Upper lobe of left lung (tissue), 6 donors: ENCODE measurements around the gene SEMA3G. TPM values are rescaled to one million over a fixed set of nuclear protein-coding genes. Genes with fewer than 3 reads are reported as not detected.

Experiments used
- ATAC-seq, 2 donors: fragments of 200-7000 bp; cut with Tn5 transposase; one replicate each; pipeline ENCODE4 v1.9.1; 2022; ENCODE audit warnings: mild to moderate bottlenecking in 2 of 2, moderate library complexity in 2 of 2; ENCODE audit not compliant: low FRiP score in 2 of 2
- DNase-seq, 2 donors: peaks; one replicate each; pipeline ENCODE4 v3.0.0-alpha.2; 2019 to 2020
- H3K27ac ChIP-seq, 4 donors: fragments of 200-600 bp; sonication (generic); one replicate each; pipeline ENCODE4 v1.5.1; 2016 to 2019
- H3K27me3 ChIP-seq, 4 donors: fragments of 200-600 bp; sonication (generic); one replicate each; pipeline ENCODE4 v1.5.1; 2017 to 2019
- H3K36me3 ChIP-seq, 4 donors: fragments of 200-600 bp; sonication (generic); one replicate each; pipeline ENCODE4 v1.5.1; 2016 to 2019
- H3K4me1 ChIP-seq, 4 donors: fragments of 200-600 bp; sonication (generic); one replicate each; pipeline ENCODE4 v1.5.1; 2018 to 2019
- H3K4me3 ChIP-seq, 4 donors: fragments of 200-600 bp; sonication (generic); one replicate each; pipeline ENCODE4 v1.5.1; 2017 to 2019; ENCODE audit warnings: mild to moderate bottlenecking in 2 of 4, moderate library complexity in 1 of 4
- H3K9me3 ChIP-seq, 4 donors: fragments of 200-600 bp; sonication (generic); one replicate each; pipeline ENCODE4 v1.5.1; 2018 to 2019
- EP300 ChIP-seq, 4 donors: sonication (generic); formaldehyde crosslinking; IDR thresholded peaks; one replicate each; pipeline ENCODE4 v1.5.1; 2017; ENCODE audit warnings: antibody characterized with exemption in 4 of 4, control low read depth in 2 of 4
- POLR2A ChIP-seq, 4 donors: fragments of 450-650 bp; IDR thresholded peaks; one replicate each; pipeline ENCODE4 v1.5.1; 2016 to 2017; ENCODE audit warnings: antibody characterized with exemption in 4 of 4, mild to moderate bottlenecking in 2 of 4
- POLR2AphosphoS5 ChIP-seq, 2 donors: sonication (generic); formaldehyde crosslinking; IDR thresholded peaks; one replicate each; pipeline ENCODE4 v1.5.1; 2017; ENCODE audit warnings: antibody characterized with exemption in 2 of 2
- WGBS, 2 donors: methylation state at CpG; one replicate each; pipeline ENCODE4 v1.1.5; 2017 to 2018; 5-methylcytosine and 5-hydroxymethylcytosine counted together
- total RNA-seq, 6 donors: library from RNA; depleted of rRNA in 4 of 6; stranded (reverse); fragments of >200 nt in 4 of 6; gene quantifications; one replicate each; pipeline versions ENCODE4 v1.1.0 to v1.2.1, GENCODE V29; 2016 to 2021
- TF ChIP-seq, protein P1 (sequence below), 6 experiments: fragments of 450-650 bp in 4 of 6; fragments of 200-600 bp in 2 of 6; sonication (generic) in 2 of 6; IDR thresholded peaks; one replicate each; pipeline ENCODE4 v1.5.1; 2016 to 2019; ENCODE audit warnings: antibody characterized with exemption in 6 of 6
- donor health status: DM: no; HTN: no; CAD: no; lungs with moderate emphysema.
- donor health status: DM: no; HTN: yes; CAD: no; lungs with severe emphysema.

The SEMA3G gene
- total RNA-seq, 6 donors from 2014 or later, result 5.1 to 69.0 (median 20.7) TPM

DNA sequence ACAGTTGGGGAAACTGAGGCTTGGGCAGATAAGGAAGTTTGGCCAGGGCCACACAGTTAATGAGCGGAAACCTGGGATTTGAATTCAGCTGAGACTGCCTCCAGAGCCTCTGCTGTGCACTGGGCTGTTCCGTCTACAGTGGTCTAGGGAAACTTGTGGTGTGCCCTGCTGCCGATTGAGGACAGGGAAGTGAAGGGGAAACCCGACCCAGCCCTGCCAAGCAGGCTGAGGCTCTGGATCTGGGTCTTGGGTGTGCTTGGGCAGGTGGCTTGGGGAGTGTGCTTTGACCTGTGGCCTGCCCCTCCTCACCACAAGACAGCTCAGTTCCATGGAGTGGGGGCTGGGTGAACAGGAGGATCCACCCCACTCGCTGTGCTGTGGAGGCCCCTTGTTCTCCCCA lies 28.1 kb upstream of the SEMA3G start:
- 90 to 100% methylated on average over 3 to 5 of the region's 5 CpGs for WGBS, 2 donors
- ATAC-seq (no peak), DNase-seq (no peak)
- Histone ChIP-seq H3K36me3 (peaks cover 19 to 74% (median 62%) of the 10 kb centered on the region in 4 donors), H3K4me3 (no peak overlapping the region), H3K9me3 (no peaks in the 10 kb centered on the region), H3K27ac (no peak overlapping the region), H3K4me1 (peaks cover 29 to 43% (median 36%) of the 10 kb centered on the region in 4 donors), H3K27me3 (no peaks in the 10 kb centered on the region)
- TF ChIP-seq POLR2AphosphoS5 (IDR thresholded peaks at IDR 0.05) (no peak), EP300 (IDR thresholded peaks at IDR 0.05) (no peak), POLR2A (IDR thresholded peaks at IDR 0.05) (no peak)
- TF ChIP-seq, protein P1, sequence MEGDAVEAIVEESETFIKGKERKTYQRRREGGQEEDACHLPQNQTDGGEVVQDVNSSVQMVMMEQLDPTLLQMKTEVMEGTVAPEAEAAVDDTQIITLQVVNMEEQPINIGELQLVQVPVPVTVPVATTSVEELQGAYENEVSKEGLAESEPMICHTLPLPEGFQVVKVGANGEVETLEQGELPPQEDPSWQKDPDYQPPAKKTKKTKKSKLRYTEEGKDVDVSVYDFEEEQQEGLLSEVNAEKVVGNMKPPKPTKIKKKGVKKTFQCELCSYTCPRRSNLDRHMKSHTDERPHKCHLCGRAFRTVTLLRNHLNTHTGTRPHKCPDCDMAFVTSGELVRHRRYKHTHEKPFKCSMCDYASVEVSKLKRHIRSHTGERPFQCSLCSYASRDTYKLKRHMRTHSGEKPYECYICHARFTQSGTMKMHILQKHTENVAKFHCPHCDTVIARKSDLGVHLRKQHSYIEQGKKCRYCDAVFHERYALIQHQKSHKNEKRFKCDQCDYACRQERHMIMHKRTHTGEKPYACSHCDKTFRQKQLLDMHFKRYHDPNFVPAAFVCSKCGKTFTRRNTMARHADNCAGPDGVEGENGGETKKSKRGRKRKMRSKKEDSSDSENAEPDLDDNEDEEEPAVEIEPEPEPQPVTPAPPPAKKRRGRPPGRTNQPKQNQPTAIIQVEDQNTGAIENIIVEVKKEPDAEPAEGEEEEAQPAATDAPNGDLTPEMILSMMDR (IDR thresholded peaks at IDR 0.05), result no peak

DNA sequence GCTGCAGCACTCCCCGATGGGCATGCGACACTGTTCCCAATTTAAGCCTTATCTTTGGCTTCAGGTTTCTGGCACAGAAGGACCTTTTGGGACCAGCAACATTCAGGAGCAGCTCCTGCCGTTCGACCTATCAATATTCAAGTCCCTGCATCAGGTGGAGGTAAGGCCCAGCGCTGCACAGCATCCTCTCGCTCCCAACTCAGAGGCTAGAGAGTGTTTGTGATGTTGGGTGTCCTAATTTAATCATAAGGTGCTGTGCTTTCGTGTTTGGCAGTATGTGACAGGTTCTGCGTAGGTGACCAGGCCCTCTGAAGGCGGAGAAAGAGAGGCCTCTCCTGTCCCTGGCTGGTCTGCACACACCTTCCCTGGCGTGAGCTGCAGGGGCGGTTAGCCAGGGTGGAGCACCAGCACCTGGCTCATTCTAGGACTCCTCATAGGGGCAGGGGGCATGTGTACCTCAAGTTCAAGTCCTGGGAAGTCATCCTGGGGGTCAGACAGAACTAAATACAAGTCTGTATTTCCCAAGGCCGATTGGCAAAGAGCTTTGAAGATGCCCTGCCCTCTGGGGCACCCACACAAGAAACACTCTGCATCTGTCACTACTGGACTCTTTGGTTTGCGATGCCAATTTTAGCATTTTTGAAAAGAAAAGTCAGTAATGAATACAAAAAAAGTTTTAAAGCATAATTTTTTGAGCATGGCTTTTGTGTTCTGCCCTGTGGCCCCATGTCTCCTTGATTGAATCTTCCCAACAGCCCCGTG lies 27.5 kb upstream of the SEMA3G start:
- DNase-seq, result no peak

DNA sequence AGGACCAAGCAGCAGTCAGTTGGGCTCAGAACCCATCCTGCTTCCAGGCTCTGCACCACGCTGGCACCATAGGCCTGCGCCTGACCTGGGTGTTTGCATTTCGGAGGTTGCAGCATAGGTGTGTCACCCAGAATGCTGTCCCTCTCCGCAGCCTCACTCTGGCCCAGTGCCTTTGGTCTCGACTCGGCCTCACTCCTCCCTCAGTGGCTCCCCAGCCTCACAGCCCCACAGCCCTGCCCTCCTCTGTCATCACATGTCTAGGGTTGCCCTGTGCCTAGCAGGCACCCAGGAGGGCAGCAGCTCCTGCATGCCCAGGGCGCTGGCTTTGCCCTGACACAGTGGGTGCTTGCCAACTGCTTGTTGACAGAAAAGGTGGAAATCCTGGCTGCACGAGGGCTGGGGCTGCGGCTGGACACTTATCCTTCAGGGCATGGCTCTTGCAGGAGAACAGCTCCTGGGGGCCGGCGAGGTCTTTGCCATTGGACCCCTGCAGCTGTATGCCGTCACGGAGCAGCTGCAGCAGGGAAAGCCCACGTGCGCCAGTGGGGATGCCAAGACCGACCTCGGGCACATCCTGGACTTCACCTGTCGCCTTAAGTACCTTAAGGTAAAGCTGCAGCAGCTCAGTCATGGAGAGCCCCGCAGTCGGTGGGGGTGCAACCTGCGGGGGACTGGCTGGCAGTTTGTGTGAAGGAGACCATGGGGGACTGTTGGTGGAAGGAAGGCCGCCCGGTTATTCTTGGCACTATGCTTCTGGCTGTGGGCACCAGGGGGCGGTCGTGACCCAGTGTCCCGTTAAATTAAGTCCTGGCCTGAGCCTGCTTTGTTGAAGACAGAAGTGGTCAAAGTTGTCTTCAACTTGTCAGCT lies 26.7 kb upstream of the SEMA3G start:
- WGBS, 2 donors, result 40 to 47% methylated on average over 3 to 26 of the region's 26 CpGs
- Histone ChIP-seq H3K4me1 (peaks cover 31 to 52% (median 39%) of the 10 kb centered on the region in 4 donors), H3K4me3 (no peak overlapping the region), H3K9me3 (no peaks in the 10 kb centered on the region), H3K27ac (peak overlapping the region in 3 of 4 donors; percentile 44 to 56 (median 47)), H3K36me3 (peaks cover 10 to 60% (median 49%) of the 10 kb centered on the region in 4 donors), H3K27me3 (no peaks in the 10 kb centered on the region)
- TF ChIP-seq, protein P1 (IDR thresholded peaks at IDR 0.05), result peak; percentile 60 to 83 (median 72)
- no peak for TF ChIP-seq EP300 (IDR thresholded peaks at IDR 0.05)
- DNase-seq (peak; percentile 76 to 91), ATAC-seq (peak; percentile 78 to 87)

More for the DNA sequence above, 27.5 kb upstream of the SEMA3G start:
- no peak overlapping the region for H3K4me3 ChIP-seq
- no peaks in the 10 kb centered on the region for H3K9me3 ChIP-seq
- TF ChIP-seq EP300 (IDR thresholded peaks at IDR 0.05) (no peak), POLR2A (IDR thresholded peaks at IDR 0.05) (no peak), POLR2AphosphoS5 (IDR thresholded peaks at IDR 0.05) (no peak)
- TF ChIP-seq, protein P1 (IDR thresholded peaks at IDR 0.05), result no peak
- H3K36me3 ChIP-seq, result peaks cover 13 to 68% (median 56%) of the 10 kb centered on the region in 4 donors
- ATAC-seq, result no peak
- peak overlapping the region in 1 of 4 donors; percentile 47 for H3K27ac ChIP-seq
- H3K4me1 ChIP-seq, result peaks cover 29 to 48% (median 37%) of the 10 kb centered on the region in 4 donors
- no peaks in the 10 kb centered on the region for H3K27me3 ChIP-seq
- 73 to 76% methylated on average over 12 to 14 of the region's 14 CpGs for whole genome bisulfite sequencing, 2 donors

DNA sequence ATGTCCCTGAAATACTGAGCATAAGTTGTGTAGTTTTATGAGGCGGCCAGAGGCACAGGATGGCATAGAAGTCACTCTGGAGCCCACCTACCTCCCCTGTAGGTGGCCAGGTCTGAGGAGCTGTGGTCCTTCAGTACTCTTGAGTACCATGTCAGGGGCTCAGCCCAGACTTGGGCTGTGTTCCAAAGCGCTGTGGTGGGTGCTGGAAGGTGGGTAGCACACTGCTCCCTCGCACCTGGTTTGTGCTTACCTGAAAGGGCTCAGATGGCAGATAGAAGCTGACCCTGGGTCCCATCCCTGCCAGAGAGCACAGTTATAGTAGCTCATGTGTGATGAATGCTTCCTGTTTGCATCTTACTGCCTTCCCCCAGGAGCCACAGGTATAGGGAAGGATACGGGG lies 26.0 kb upstream of the SEMA3G start:
- H3K9me3 ChIP-seq, result no peaks in the 10 kb centered on the region
- peaks cover 7 to 53% (median 43%) of the 10 kb centered on the region in 4 donors for H3K36me3 ChIP-seq
- TF ChIP-seq, protein P1 (IDR thresholded peaks at IDR 0.05), result no peak
- TF ChIP-seq EP300 (IDR thresholded peaks at IDR 0.05), result no peak
- no peak for TF ChIP-seq POLR2AphosphoS5 (IDR thresholded peaks at IDR 0.05)
- TF ChIP-seq POLR2A (IDR thresholded peaks at IDR 0.05), result no peak
- peaks cover 33 to 51% (median 36%) of the 10 kb centered on the region in 4 donors for H3K4me1 ChIP-seq
- ATAC-seq (no peak), DNase-seq (no peak)
- WGBS, 2 donors, result 93 to 100% methylated on average over 2 to 4 of the region's 4 CpGs
- no peak overlapping the region for H3K4me3 ChIP-seq
- H3K27ac ChIP-seq, result peak overlapping the region in 3 of 4 donors; percentile 44 to 56 (median 47)
- no peaks in the 10 kb centered on the region for H3K27me3 ChIP-seq
